ENCODE data around the gene RIPOR2.

The RIPOR2 gene

GRCh38 chr6:24838994-24839393, 96.8 kb downstream of the RIPOR2 start:
- no peaks in the 10 kb centered on the region for H3K36me3 ChIP-seq (ENCODE audit: control insufficient read depth in 2 of 2, insufficient read depth in 2 of 2, low read length in 2 of 2)
- H3K4me3 ChIP-seq (ENCODE audit: low read length in 2 of 2) = no peak overlapping the region
- H3K9me3 ChIP-seq (ENCODE audit: control insufficient read depth in 2 of 2, low read length in 2 of 2) = no peaks in the 10 kb centered on the region
- H3K4me1 ChIP-seq (ENCODE audit: control insufficient read depth in 2 of 2, insufficient read depth in 2 of 2, low read length in 2 of 2) = no peaks in the 10 kb centered on the region
- H3K27ac ChIP-seq (ENCODE audit: low read depth in 2 of 2, low read length in 2 of 2) = no peak overlapping the region
- H3K9ac ChIP-seq (ENCODE audit: low read depth in 1 of 2, low read length in 2 of 2) = no peak overlapping the region
- H3K27me3 ChIP-seq (ENCODE audit: control insufficient read depth in 2 of 2, insufficient read depth in 2 of 2, low read length in 2 of 2) = no peaks in the 10 kb centered on the region

- Histone ChIP-seq H3K36me3 (ENCODE audit: control insufficient read depth in 2 of 2, insufficient read depth in 2 of 2, low read length in 2 of 2) (no peaks in the 10 kb centered on the region), H3K9ac (ENCODE audit: low read depth in 1 of 2, low read length in 2 of 2) (no peak overlapping the region), H3K4me1 (ENCODE audit: control insufficient read depth in 2 of 2, insufficient read depth in 2 of 2, low read length in 2 of 2) (no peaks in the 10 kb centered on the region), H3K27me3 (ENCODE audit: control insufficient read depth in 2 of 2, insufficient read depth in 2 of 2, low read length in 2 of 2) (no peaks in the 10 kb centered on the region), H3K9me3 (ENCODE audit: control insufficient read depth in 2 of 2, low read length in 2 of 2) (no peaks in the 10 kb centered on the region), H3K4me3 (ENCODE audit: low read length in 2 of 2) (no peak overlapping the region), H3K27ac (ENCODE audit: low read depth in 2 of 2, low read length in 2 of 2) (no peak overlapping the region)
Measured at GRCh38 chr6:24838081-24838480, 97.7 kb downstream of the RIPOR2 start.

GRCh38 chr6:24836109-24836508, 99.7 kb downstream of the RIPOR2 start:
- H3K9ac ChIP-seq (ENCODE audit: low read depth in 1 of 2, low read length in 2 of 2) = no peak overlapping the region
- H3K36me3 ChIP-seq (ENCODE audit: control insufficient read depth in 2 of 2, insufficient read depth in 2 of 2, low read length in 2 of 2) = no peaks in the 10 kb centered on the region
- no peaks in the 10 kb centered on the region for H3K4me1 ChIP-seq (ENCODE audit: control insufficient read depth in 2 of 2, insufficient read depth in 2 of 2, low read length in 2 of 2)
- H3K27me3 ChIP-seq (ENCODE audit: control insufficient read depth in 2 of 2, insufficient read depth in 2 of 2, low read length in 2 of 2) = no peaks in the 10 kb centered on the region
- no peaks in the 10 kb centered on the region for H3K9me3 ChIP-seq (ENCODE audit: control insufficient read depth in 2 of 2, low read length in 2 of 2)
- no peak overlapping the region for H3K4me3 ChIP-seq (ENCODE audit: low read length in 2 of 2)
- no peak overlapping the region for H3K27ac ChIP-seq (ENCODE audit: low read depth in 2 of 2, low read length in 2 of 2)

- H3K9me3 ChIP-seq (ENCODE audit: control insufficient read depth in 2 of 2, low read length in 2 of 2) = no peaks in the 10 kb centered on the region
Measured at GRCh38 chr6:24833711-24834386, 101.9 kb downstream of the RIPOR2 start.

GRCh38 chr6:24832794-24833193, 103.0 kb downstream of the RIPOR2 start:
- no peaks in the 10 kb centered on the region for H3K9me3 ChIP-seq (ENCODE audit: control insufficient read depth in 2 of 2, low read length in 2 of 2)
- H3K27me3 ChIP-seq (ENCODE audit: control insufficient read depth in 2 of 2, insufficient read depth in 2 of 2, low read length in 2 of 2) = no peaks in the 10 kb centered on the region
- no peak overlapping the region for H3K4me3 ChIP-seq (ENCODE audit: low read length in 2 of 2)
- no peaks in the 10 kb centered on the region for H3K4me1 ChIP-seq (ENCODE audit: control insufficient read depth in 2 of 2, insufficient read depth in 2 of 2, low read length in 2 of 2)
- H3K36me3 ChIP-seq (ENCODE audit: control insufficient read depth in 2 of 2, insufficient read depth in 2 of 2, low read length in 2 of 2) = no peaks in the 10 kb centered on the region
- no peak overlapping the region for H3K9ac ChIP-seq (ENCODE audit: low read depth in 1 of 2, low read length in 2 of 2)
- no peak overlapping the region for H3K27ac ChIP-seq (ENCODE audit: low read depth in 2 of 2, low read length in 2 of 2)

More at GRCh38 chr6:24833711-24834386, 101.9 kb downstream of the RIPOR2 start:
- no peaks in the 10 kb centered on the region for H3K4me1 ChIP-seq (ENCODE audit: control insufficient read depth in 2 of 2, insufficient read depth in 2 of 2, low read length in 2 of 2)
- no peaks in the 10 kb centered on the region for H3K27me3 ChIP-seq (ENCODE audit: control insufficient read depth in 2 of 2, insufficient read depth in 2 of 2, low read length in 2 of 2)
- H3K36me3 ChIP-seq (ENCODE audit: control insufficient read depth in 2 of 2, insufficient read depth in 2 of 2, low read length in 2 of 2) = no peaks in the 10 kb centered on the region
- H3K27ac ChIP-seq (ENCODE audit: low read depth in 2 of 2, low read length in 2 of 2) = no peak overlapping the region
- no peak overlapping the region for H3K4me3 ChIP-seq (ENCODE audit: low read length in 2 of 2)
- no peak overlapping the region for H3K9ac ChIP-seq (ENCODE audit: low read depth in 1 of 2, low read length in 2 of 2)

- H3K27ac ChIP-seq (ENCODE audit: low read depth in 2 of 2, low read length in 2 of 2) = no peak overlapping the region
- H3K4me1 ChIP-seq (ENCODE audit: control insufficient read depth in 2 of 2, insufficient read depth in 2 of 2, low read length in 2 of 2) = no peaks in the 10 kb centered on the region
- no peak overlapping the region for H3K4me3 ChIP-seq (ENCODE audit: low read length in 2 of 2)
- H3K27me3 ChIP-seq (ENCODE audit: control insufficient read depth in 2 of 2, insufficient read depth in 2 of 2, low read length in 2 of 2) = no peaks in the 10 kb centered on the region
- H3K9me3 ChIP-seq (ENCODE audit: control insufficient read depth in 2 of 2, low read length in 2 of 2) = no peaks in the 10 kb centered on the region
- H3K36me3 ChIP-seq (ENCODE audit: control insufficient read depth in 2 of 2, insufficient read depth in 2 of 2, low read length in 2 of 2) = no peaks in the 10 kb centered on the region
- H3K9ac ChIP-seq (ENCODE audit: low read depth in 1 of 2, low read length in 2 of 2) = no peak overlapping the region
Measured at GRCh38 chr6:24831771-24832716, 103.7 kb downstream of the RIPOR2 start.

- Histone ChIP-seq H3K27me3 (ENCODE audit: control insufficient read depth in 2 of 2, insufficient read depth in 2 of 2, low read length in 2 of 2) (no peaks in the 10 kb centered on the region), H3K9me3 (ENCODE audit: control insufficient read depth in 2 of 2, low read length in 2 of 2) (no peaks in the 10 kb centered on the region), H3K4me1 (ENCODE audit: control insufficient read depth in 2 of 2, insufficient read depth in 2 of 2, low read length in 2 of 2) (no peaks in the 10 kb centered on the region), H3K27ac (ENCODE audit: low read depth in 2 of 2, low read length in 2 of 2) (no peak overlapping the region), H3K4me3 (ENCODE audit: low read length in 2 of 2) (no peak overlapping the region), H3K9ac (ENCODE audit: low read depth in 1 of 2, low read length in 2 of 2) (no peak overlapping the region), H3K36me3 (ENCODE audit: control insufficient read depth in 2 of 2, insufficient read depth in 2 of 2, low read length in 2 of 2) (no peaks in the 10 kb centered on the region)
Measured at GRCh38 chr6:24829657-24830056, 106.1 kb downstream of the RIPOR2 start.

GRCh38 chr6:24827970-24828369, 107.8 kb downstream of the RIPOR2 start:
- H3K27me3 ChIP-seq (ENCODE audit: control insufficient read depth in 2 of 2, insufficient read depth in 2 of 2, low read length in 2 of 2) = no peaks in the 10 kb centered on the region
- H3K9ac ChIP-seq (ENCODE audit: low read depth in 1 of 2, low read length in 2 of 2) = no peak overlapping the region
- no peak overlapping the region for H3K27ac ChIP-seq (ENCODE audit: low read depth in 2 of 2, low read length in 2 of 2)
- no peaks in the 10 kb centered on the region for H3K36me3 ChIP-seq (ENCODE audit: control insufficient read depth in 2 of 2, insufficient read depth in 2 of 2, low read length in 2 of 2)
- no peak overlapping the region for H3K4me3 ChIP-seq (ENCODE audit: low read length in 2 of 2)
- no peaks in the 10 kb centered on the region for H3K9me3 ChIP-seq (ENCODE audit: control insufficient read depth in 2 of 2, low read length in 2 of 2)
- no peaks in the 10 kb centered on the region for H3K4me1 ChIP-seq (ENCODE audit: control insufficient read depth in 2 of 2, insufficient read depth in 2 of 2, low read length in 2 of 2)

GRCh38 chr6:24827162-24827561, 108.6 kb downstream of the RIPOR2 start:
- Histone ChIP-seq H3K9ac (ENCODE audit: low read depth in 1 of 2, low read length in 2 of 2) (no peak overlapping the region), H3K36me3 (ENCODE audit: control insufficient read depth in 2 of 2, insufficient read depth in 2 of 2, low read length in 2 of 2) (no peaks in the 10 kb centered on the region), H3K27ac (ENCODE audit: low read depth in 2 of 2, low read length in 2 of 2) (no peak overlapping the region), H3K4me1 (ENCODE audit: control insufficient read depth in 2 of 2, insufficient read depth in 2 of 2, low read length in 2 of 2) (no peaks in the 10 kb centered on the region), H3K4me3 (ENCODE audit: low read length in 2 of 2) (no peak overlapping the region), H3K9me3 (ENCODE audit: control insufficient read depth in 2 of 2, low read length in 2 of 2) (no peaks in the 10 kb centered on the region), H3K27me3 (ENCODE audit: control insufficient read depth in 2 of 2, insufficient read depth in 2 of 2, low read length in 2 of 2) (no peaks in the 10 kb centered on the region)

- H3K9me3 ChIP-seq (ENCODE audit: control insufficient read depth in 2 of 2, low read length in 2 of 2) = no peaks in the 10 kb centered on the region
- no peak overlapping the region for H3K4me3 ChIP-seq (ENCODE audit: low read length in 2 of 2)
- no peaks in the 10 kb centered on the region for H3K27me3 ChIP-seq (ENCODE audit: control insufficient read depth in 2 of 2, insufficient read depth in 2 of 2, low read length in 2 of 2)
- no peak overlapping the region for H3K27ac ChIP-seq (ENCODE audit: low read depth in 2 of 2, low read length in 2 of 2)
- H3K4me1 ChIP-seq (ENCODE audit: control insufficient read depth in 2 of 2, insufficient read depth in 2 of 2, low read length in 2 of 2) = no peaks in the 10 kb centered on the region
- no peaks in the 10 kb centered on the region for H3K36me3 ChIP-seq (ENCODE audit: control insufficient read depth in 2 of 2, insufficient read depth in 2 of 2, low read length in 2 of 2)
- no peak overlapping the region for H3K9ac ChIP-seq (ENCODE audit: low read depth in 1 of 2, low read length in 2 of 2)
Measured at GRCh38 chr6:24825130-24825630, 110.6 kb downstream of the RIPOR2 start.

All from mucosa of rectum (tissue), 2 donors.